Large intestine (tissue), 12 donors: ENCODE measurements around the gene RNU6-9. TPM values are rescaled to one million over a fixed set of nuclear protein-coding genes. Genes with fewer than 3 reads are reported as not detected.
A peak's percentile ranks its signal among the peaks of the same experiment; 100 is the strongest.
"Not testable (repeated sequence)": the region's sequence is repeated elsewhere in the genome, so short reads cannot be mapped to it uniquely, and the experiment has no call there.

ENCODE experiments used
- DNase-seq, 2 donors: peaks; one replicate each; pipeline versions ENCODE4 v3.0.0 to v3.0.0-alpha.2; 2013
- H3K27ac ChIP-seq: one replicate; pipeline ENCODE4 v1.5.1; 2013; ENCODE audit warnings: low read length
- H3K27me3 ChIP-seq: 2 replicates; pipeline ENCODE4 v1.6.1; 2013; ENCODE audit warnings: low read length; ENCODE audit not compliant: control insufficient read depth, insufficient read depth
- H3K36me3 ChIP-seq: 2 replicates; pipeline ENCODE4 v1.6.1; 2013; ENCODE audit warnings: low read length; ENCODE audit not compliant: control insufficient read depth, insufficient read depth
- H3K4me1 ChIP-seq: one replicate; pipeline ENCODE4 v1.6.1; 2013; ENCODE audit warnings: low read length; ENCODE audit not compliant: control insufficient read depth, insufficient read depth
- H3K4me3 ChIP-seq: one replicate; pipeline ENCODE4 v1.5.1; 2013; ENCODE audit warnings: low read length
- H3K9me3 ChIP-seq: one replicate; pipeline ENCODE4 v1.6.1; 2013; ENCODE audit warnings: mild to moderate bottlenecking, low read depth, low read length, moderate library complexity; ENCODE audit not compliant: control insufficient read depth
- WGBS: methylation state at CpG from one replicate; pipeline ENCODE4 v1.1.5; 2013; ENCODE audit warnings: low lambda C conversion rate; ENCODE audit not compliant: insufficient coverage; 5-methylcytosine and 5-hydroxymethylcytosine counted together
- long read RNA-seq, 11 donors: transcript quantifications; one replicate each; lab custom pipeline, GENCODE V29; 2026
- polyA plus RNA-seq: library from polyadenylated mRNA; unstranded; fragments of 120-200 nt; gene quantifications from one replicate; pipeline ENCODE4 v1.2.1, GENCODE V29; 2013

The RNU6-9 gene
- polyA plus RNA-seq, result not detected
- long read RNA-seq, donor 1, result 0 reads
- long read RNA-seq, donor 2, result 0 reads
- long read RNA-seq, donor 3, result 0 reads
- long read RNA-seq, donor 4, result 0 reads
- long read RNA-seq, donor 5, result 0 reads
- long read RNA-seq, donor 6, partial matches to known transcripts, result 0 of 1 reads
- long read RNA-seq, donor 6, other reads (novel, unspliced or antisense), result 0 of 1 reads
- long read RNA-seq, donor 7, result 0 reads
- long read RNA-seq, donor 8, result 0 reads
- long read RNA-seq, donor 9, result 0 reads
- long read RNA-seq, donor 10, result 0 reads
- long read RNA-seq, donor 11, result 0 reads

DNA sequence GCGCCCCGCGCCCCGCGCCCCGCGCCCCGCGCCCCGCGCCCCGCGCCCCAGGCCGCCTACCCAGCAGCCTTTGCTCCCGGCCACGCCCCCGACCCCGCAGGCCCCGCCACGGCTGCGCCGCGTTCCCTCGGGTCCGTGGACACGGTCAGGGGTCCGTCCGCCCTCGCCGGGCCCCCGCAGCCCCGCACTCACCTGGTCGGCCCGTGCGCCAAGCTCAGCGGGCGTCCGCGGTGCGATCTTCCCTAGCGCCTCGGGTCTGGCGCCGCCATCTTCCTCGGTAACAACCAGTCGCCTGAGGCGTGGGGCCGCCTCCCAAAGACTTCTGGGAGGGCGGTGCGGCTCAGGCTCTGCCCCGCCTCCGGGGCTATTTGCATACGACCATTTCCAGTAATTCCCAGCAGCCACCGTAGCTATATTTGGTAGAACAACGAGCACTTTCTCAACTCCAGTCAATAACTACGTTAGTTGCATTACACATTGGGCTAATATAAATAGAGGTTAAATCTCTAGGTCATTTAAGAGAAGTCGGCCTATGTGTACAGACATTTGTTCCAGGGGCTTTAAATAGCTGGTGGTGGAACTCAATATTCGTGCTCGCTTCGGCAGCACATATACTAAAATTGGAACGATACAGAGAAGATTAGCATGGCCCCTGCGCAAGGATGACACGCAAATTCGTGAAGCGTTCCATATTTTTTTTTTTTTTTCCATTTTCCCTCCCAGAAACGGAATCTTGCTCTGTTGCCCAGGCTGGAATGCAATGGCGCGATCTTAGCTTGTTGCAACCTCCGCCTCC lies at the start of gene RNU6-9, which contains the start of gene MED16:
RNU6-9 (plus strand) TSS at position 591 of the 796 bp plus-strand sequence.
MED16 (minus strand) TSS at position 294 of the 796 bp plus-strand sequence. CDS start 2,056 bp downstream, outside the sequence.
- no CpG with 5 or more reads among the region's 69 CpGs for WGBS
- H3K27ac ChIP-seq, result peak within 1 kb of the TSS; percentile 77
- H3K4me1 ChIP-seq, result peaks cover 11% of the 10 kb centered on the region
- DNase-seq, result peak; percentile 94 to 95
- peak within 1 kb of the TSS; percentile 88 for H3K4me3 ChIP-seq
- no peaks in the 10 kb centered on the region for H3K27me3 ChIP-seq
- H3K36me3 ChIP-seq, result peaks cover 31% of the 10 kb centered on the region
- H3K9me3 ChIP-seq, result no peaks in the 10 kb centered on the region

DNA sequence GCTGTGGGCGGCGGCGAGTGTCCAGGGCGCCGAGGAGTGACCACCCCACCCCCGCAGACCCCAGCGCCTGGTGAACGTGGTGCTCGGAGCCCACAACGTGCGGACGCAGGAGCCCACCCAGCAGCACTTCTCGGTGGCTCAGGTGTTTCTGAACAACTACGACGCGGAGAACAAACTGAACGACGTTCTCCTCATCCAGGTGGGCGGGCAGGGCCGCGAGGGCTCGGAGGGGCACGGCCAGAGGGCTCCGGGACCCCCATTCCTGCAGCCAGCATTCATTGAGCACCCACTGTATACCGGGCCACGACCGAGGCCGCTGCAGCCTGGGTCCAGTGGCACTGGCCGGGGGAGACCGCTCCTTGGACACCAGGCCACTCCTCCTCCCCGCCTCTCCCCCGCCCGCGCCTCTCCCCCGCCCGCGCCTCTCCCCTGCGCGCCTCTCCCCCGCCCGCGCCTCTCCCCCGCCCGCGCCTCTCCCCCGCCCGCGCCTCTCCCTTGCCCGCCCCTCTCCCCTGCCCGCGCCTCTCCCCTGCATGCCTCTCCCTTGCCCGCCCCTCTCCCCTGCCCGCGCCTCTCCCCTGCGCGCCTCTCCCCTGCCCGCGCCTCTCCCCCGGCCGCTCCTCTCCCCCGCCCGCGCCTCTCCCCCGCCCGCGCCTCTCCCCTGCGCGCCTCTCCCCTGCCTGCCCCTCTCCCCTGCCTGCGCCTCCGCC lies 49.3 kb upstream of the RNU6-9 start:
- DNase-seq, result no peak
- H3K4me3 ChIP-seq, result no peak overlapping the region
- peaks cover 5% of the 10 kb centered on the region for H3K4me1 ChIP-seq
- H3K36me3 ChIP-seq, result no peaks in the 10 kb centered on the region
- no CpG with 5 or more reads among the region's 70 CpGs for WGBS
- H3K27ac ChIP-seq, result no peak overlapping the region
- peaks cover 11% of the 10 kb centered on the region for H3K9me3 ChIP-seq
- peaks cover 59% of the 10 kb centered on the region for H3K27me3 ChIP-seq

DNA sequence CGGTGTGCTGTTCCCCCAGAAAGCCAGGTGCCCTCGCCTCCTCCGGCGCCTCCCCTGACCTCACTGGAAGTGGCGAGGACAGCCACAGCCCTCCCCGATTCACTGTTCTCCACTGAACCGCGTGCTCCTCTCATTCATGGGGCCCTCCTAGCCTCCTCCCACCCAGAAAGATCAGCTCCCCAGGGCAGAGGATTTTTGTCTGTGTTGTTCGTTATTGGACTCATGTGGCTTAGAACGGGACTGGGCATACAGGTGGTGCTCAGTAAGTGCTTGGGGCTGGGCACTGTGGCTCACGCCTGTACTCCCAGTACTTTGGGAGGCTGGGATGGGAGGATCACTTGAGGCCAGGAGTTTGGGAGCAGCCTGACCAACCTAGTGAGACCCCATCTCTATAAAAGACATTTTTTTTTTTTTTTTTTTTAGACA lies 48.7 kb upstream of the RNU6-9 start:
- no peak overlapping the region for H3K4me3 ChIP-seq
- H3K4me1 ChIP-seq, result peaks cover 5% of the 10 kb centered on the region
- WGBS, result no CpG with 5 or more reads among the region's 11 CpGs
- peaks cover 11% of the 10 kb centered on the region for H3K9me3 ChIP-seq
- H3K27me3 ChIP-seq, result peaks cover 64% of the 10 kb centered on the region
- DNase-seq, result no peak
- H3K36me3 ChIP-seq, result no peaks in the 10 kb centered on the region
- no peak overlapping the region for H3K27ac ChIP-seq

DNA sequence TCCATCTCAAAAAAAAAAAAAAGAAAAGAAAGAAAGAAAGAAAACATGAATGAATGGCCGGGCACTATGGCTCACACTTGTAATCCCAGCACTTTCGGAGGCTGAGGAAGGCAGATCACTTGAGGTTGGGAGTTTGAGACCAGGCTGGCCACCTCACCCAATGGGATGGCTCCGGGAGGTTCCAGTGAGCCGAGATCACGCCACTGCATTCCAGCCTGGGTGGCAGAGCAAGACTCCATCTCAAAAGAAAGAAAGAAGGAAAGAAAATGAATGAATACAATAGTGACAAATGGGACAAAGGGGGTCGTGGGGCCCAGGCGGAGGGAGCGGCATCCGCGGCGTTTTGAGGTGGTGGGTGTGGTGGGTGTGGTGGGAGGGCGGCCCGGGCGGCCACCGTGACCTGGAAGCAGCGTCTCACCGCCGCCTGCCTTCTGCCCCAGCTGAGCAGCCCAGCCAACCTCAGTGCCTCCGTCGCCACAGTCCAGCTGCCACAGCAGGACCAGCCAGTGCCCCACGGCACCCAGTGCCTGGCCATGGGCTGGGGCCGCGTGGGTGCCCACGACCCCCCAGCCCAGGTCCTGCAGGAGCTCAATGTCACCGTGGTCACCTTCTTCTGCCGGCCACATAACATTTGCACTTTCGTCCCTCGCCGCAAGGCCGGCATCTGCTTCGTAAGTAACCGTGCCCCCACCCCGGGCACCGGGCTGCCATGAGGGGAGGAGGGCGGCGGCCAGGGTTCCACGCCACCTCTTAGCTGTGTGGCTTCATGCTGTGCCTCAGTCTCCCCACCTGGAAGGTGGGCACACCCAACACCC lies 47.4 kb upstream of the RNU6-9 start:
- H3K9me3 ChIP-seq, result peaks cover 11% of the 10 kb centered on the region
- no peak overlapping the region for H3K4me3 ChIP-seq
- WGBS, result 45% methylated on average over 4 of the region's 37 CpGs
- peaks cover 10% of the 10 kb centered on the region for H3K4me1 ChIP-seq
- no peak overlapping the region for H3K27ac ChIP-seq
- H3K27me3 ChIP-seq, result peaks cover 69% of the 10 kb centered on the region
- no peak for DNase-seq
- H3K36me3 ChIP-seq, result no peaks in the 10 kb centered on the region

DNA sequence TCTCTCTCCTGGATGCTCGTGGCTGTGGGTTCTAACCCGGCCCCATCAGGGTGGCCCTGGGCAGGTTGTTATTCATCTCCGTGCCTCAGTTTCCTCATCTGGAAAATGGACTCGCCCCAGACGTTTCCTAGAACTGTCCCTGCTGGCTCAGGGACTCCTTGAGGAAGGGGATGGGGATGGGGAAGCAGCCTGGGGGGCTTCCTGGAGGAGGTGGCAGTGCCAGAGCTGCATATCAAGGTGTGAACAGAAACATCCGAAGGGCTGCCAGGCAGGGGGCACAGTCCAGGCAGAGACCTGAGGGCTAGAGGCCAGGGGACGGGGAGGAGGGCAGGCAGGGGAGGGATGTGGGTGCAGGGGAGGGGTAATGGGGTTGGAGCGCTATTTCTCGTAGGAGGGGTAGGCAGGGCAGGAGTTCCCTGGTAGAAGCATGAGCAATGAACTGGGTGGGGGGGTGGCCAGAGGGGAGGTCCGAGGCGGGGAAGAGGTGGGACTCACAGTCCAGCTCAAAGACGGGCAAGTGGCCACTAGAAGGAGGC lies 44.8 kb upstream of the RNU6-9 start:
- Histone ChIP-seq H3K9me3 (peaks cover 12% of the 10 kb centered on the region), H3K36me3 (no peaks in the 10 kb centered on the region), H3K4me3 (no peak overlapping the region), H3K27ac (no peak overlapping the region), H3K27me3 (peaks cover 73% of the 10 kb centered on the region), H3K4me1 (peaks cover 9% of the 10 kb centered on the region)
- no peak for DNase-seq
- no CpG with 5 or more reads among the region's 12 CpGs for WGBS

DNA sequence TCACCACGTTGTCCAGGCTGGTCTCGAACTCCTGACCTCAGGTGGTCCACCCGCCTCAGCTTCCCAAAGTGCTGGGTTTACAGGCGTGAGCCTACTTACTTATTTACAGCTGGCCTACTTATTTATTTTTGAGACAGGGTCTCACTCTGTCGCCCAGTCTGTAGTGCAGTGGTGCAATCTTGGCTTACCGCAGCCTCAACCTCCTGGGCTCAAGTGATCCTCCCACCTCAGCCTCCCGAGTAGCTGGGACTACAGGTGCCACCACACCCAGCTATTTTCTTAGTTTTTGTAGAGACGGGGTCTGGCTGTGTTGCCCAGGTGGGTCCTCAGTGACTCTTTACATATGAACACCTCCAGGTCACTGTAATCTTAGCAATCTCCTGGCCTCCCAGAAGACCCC lies 44.1 kb upstream of the RNU6-9 start:
- not testable (repeated sequence) for H3K4me1 ChIP-seq, H3K4me3 ChIP-seq, H3K9me3 ChIP-seq, H3K27ac ChIP-seq, DNase-seq, H3K36me3 ChIP-seq
- WGBS, result no CpG with 5 or more reads among the region's 8 CpGs
- peaks cover 72% of the 10 kb centered on the region for H3K27me3 ChIP-seq

DNA sequence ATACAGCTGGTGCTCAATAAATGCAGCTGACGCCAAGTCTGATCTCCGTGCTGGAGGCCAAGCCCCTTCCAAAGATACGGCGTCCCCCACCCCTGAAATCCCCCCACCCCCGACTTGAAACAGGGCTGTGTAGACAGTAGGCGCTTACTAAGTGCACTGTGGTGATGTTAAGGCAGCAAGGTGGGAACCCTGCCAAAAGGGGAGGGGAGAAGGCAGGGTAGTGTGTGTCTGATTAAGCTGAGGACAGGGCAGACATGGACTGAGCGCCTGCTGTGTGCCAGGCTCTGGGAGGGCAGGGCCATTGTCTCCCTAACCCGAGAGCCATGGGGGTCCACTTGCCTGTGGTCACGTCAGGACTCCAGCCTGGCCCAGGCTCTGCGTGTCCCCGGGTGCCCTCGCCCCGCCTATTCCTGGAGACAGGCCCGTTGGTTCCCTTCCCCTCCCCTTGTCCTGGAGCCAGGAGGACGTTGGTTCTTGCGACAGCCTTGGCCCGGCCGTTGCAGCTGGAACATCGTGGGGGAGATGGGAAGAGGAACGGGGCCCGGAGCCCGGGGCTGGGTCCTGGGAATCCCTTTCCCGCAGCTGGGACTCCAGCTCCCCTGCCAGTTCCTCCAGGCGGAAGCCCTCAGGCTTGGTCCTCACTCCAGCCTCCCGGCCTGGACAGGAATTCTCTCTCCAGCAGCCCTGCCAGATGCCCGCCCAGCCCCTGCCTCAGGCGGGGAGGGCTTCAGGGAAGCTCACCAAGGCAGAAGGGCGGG lies 42.9 kb upstream of the RNU6-9 start:
- H3K9me3 ChIP-seq, result peaks cover 9% of the 10 kb centered on the region
- peaks cover 8% of the 10 kb centered on the region for H3K4me1 ChIP-seq
- no peak overlapping the region for H3K4me3 ChIP-seq
- H3K27ac ChIP-seq, result peak overlapping the region; percentile 52
- H3K27me3 ChIP-seq, result peaks cover 66% of the 10 kb centered on the region
- no CpG with 5 or more reads among the region's 28 CpGs for WGBS
- H3K36me3 ChIP-seq, result no peaks in the 10 kb centered on the region
- DNase-seq, result peak; percentile 67

DNA sequence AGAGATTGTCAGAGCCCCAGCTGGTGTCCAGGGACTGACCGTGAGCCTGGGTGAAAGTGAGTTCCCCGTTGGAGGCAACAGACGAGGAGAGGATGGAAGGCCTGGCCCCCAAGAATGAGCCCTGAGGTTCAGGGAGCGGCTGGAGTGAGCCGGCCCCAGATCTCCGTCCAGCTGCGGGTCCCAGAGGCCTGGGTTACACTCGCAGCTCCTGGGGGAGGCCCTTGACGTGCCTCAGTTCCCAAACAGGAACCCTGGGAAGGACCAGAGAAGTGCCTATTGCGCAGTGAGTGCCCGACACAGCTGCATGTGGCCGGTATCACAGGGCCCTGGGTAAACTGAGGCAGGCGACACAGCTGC lies 42.3 kb upstream of the RNU6-9 start:
- H3K27me3 ChIP-seq, result peaks cover 63% of the 10 kb centered on the region
- peaks cover 10% of the 10 kb centered on the region for H3K9me3 ChIP-seq
- WGBS, result no CpG with 5 or more reads among the region's 13 CpGs
- peaks cover 8% of the 10 kb centered on the region for H3K4me1 ChIP-seq
- H3K36me3 ChIP-seq, result no peaks in the 10 kb centered on the region
- no peak for DNase-seq
- no peak overlapping the region for H3K4me3 ChIP-seq
- H3K27ac ChIP-seq, result peak overlapping the region; percentile 52
